Activated CD8-positive, alpha-beta memory T cell treated with anti-CD3 and anti-CD28 coated beads, Interleukin-2, amount 50 U/mL, for 24 hours (primary cell): ENCODE data around the gene EGFLAM.

Experiments
- DNase-seq: peaks from one replicate; pipeline ENCODE4 v3.0.0-alpha.2; 2020; ENCODE audit errors: extremely low read depth

The EGFLAM gene

DNA sequence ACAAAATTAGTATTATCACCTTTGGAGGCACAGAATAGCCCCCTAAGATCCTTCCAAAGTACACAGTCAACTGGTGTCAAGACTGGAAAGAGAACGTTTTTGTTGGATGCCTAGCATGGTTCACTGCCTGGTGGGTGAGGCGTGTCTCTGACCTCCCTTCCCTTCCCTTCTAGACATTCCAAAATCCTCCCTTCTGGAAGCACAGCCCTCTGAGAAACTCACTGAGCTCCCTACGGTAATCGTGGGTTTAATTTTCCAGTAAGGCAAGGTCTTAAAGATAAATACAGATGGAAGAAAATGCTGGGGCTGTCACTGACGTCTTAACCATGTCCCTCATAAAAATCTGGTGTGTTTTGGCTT lies 159.3 kb downstream of the EGFLAM start:
- DNase-seq: no peak

DNA sequence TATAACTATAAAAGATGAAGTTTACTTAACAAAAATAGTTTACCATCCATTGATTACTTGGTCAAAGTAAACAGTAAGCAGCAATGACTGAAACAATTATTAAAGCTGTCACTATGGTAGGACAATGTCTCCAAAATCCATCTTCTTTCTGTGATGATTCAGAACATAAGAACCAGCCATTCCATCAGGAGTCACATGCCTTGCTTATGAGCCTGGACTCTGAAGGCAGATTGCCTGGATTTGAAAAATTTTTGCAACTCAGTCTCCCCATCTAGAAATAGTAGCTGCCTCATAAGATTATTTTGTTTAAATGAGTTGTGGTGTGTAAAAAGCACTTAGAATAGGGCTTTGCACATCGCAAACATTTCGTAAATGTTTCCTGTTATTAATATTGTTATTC lies 161.9 kb downstream of the EGFLAM start:
- DNase-seq: no peak

DNA sequence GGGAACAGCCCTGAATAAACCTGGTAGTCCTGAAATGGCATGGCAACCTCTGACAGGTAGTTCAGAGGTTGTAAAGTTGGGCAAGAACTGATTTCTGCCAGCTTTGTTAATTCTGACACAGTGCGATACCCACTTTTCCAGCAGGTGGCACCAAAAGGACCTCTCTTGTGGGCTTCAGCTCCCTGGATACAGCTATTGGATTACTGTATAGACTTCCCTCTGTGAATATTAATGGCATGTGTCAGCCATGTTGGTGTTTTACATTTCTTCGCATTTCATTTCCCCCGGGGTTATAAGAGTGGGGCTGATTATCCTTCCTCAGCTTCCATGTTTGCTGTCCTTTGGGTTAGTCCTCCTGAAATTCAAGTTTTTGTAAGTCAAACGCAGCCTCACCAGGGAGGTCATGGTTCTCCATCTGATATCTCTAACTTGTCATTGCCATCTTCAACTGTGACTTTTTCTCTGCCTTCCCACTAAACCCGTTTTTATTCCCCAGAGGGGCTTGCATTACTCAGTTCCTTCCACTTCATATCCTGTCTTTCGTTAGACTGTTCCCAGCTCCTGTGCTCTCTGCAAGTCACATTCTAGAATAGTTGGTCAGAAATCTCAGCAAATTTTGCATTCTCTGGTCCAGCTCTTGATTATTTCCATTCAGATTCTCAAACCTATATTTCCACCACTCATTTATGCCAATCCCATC lies 162.5 kb downstream of the EGFLAM start:
- no peak for DNase-seq

DNA sequence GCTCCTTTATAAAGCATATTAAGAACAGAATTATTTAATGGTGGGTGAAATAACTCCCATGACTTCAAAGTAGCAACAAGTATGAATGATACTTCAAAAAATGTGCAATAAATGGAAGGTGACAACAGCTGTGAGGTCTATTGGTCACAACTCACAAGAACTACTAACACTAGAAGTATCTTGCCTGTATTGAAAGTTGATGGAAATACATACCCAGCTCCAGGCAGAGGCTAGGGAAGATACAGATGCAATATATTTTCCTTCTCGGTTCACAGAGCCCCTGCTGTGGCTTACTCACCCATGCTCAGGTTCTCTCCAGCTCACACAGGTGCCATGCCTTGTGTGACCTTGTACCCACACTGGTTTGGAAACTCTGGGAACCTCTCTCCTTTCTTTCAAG lies 164.3 kb downstream of the EGFLAM start:
- DNase-seq: no peak

DNA sequence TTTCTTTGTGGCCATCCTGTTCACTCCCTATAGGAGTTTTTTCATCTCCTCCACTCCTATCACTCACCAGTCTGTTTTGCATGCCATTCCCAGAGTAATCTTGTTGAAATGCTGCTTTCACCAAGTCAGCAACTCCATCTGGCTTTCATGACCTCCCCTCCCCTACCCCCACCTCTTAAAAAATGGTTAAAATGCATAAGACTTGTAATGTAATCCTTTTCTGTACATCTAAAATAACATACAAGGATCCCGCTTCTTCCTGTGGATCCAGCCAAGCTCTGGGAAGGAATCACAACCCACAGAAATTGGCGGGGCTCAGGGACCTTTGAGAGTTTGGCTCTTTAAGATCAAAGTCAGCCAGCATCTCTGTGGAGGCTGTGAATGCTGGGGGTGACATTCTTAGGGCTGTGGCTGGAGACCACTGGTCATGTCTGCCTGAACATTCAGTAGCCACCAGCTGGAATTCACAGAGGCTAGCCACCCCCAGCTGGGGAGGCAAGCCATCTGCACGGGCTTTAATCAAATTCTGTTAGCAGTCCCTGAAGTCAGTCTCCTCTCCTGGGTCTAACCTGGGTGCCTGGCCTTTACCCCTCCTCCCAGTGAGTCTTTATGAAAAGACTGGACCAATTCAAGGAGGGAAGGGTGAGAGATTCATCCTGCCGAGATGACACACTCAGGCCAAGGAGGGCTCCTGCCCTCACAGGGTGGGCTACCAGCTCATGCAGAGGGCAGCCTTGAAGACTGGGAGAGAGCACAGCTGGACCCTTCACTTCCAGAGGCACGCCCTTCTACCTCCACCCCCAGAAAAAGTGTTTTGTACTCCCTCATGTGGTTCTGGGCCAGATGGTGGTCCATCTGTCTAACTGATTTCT lies 165.2 kb downstream of the EGFLAM start:
- DNase-seq: no peak

DNA sequence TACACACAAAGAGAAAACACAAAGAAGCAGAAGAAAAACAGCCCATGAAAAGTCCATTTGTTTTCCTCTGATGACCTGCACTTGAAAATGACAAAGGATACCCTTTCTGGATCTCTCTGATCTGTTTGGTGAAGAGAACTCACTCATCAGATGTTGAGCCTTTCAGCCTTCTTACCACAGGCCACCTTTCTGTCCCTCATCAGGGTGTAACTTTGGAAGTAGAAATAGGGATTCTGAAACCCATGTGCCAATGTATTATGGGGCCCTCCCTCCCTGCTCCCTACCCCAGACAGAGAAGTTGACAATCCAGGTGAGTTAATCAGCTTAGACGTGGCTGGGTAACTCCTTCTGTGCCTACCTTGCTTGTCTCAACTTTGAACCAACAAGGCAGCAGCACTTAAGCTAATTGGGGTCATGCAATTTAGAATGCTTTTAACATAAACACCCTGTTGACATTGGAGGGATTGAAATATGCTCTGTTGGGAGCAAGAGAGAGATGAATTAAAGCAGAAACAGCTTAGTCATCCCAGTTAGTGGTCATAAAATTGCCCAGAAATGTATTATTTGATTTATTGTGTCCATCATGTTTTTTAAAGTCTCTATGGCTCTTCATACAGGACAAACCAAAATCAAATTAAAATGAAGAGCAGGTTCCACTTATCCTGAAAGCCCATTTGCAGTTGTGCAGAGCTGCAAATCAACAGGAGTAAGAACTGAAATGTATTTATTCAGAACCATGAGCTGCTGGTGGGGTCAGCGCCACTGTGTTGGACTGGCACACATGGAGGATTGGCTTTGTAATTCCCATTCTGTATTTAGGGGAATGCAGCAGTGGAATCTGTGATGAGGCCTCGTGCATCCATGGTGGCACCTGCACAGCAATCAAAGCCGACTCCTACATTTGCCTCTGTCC lies 166.0 kb downstream of the EGFLAM start:
- no peak for DNase-seq

DNA sequence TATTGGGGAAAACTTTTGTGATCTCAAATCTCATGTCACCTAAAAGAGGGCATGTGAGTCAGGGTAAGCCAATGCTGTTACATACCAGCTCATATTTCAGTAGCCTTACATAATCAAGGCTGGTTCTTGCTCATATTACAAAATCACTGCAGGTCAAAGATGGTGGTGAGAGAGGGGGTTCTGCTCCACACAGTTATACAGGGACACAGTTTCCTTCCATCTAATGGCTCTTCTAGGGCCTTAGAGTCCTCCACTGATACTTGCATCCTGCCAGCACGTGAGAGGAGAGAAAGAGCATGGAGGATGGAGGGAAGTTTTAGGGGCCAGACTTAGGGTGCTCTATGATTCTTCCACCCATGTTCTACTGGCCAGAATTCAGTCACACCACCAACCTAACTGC lies 168.1 kb downstream of the EGFLAM start:
- DNase-seq: no peak

DNA sequence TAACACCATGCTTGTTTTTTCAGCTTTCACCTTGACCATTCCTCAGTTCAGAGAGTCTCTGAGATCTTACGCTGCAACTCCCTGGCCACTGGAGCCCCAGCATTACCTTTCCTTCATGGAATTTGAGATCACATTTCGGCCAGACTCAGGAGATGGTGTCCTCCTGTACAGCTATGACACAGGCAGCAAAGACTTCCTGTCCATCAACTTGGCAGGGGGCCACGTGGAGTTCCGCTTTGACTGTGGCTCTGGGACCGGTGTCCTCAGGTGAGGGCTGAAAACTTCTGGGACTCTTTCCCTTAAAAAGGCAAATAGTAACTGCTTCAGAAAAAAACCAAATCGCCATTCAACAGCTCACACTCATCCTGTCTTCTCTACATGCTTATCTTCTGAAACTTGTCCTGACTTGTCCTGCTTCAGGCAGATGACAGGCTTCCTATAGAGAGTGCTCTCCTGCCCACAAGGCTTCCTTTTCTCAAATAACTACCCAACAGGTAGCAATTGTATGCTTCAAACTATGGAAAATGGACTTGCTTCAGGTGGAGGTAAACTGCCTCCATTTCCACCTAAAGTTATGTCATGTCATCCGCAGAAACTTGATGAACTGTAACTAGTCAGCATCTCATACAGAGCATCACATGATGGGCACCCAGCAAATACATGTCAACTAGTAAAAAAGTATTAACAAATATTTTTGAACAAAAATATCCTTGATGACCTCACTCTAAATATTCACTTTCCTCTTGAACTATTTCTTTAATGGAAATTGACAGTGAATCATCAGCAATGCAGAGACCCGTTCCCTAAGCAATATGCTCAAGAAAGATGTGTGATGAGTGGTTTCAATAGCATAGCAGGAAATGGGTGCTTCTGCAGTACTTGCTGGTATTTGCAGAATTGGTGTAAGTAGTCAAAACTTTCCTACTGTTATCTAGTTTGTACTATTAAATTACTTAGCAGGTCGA lies 168.9 kb downstream of the EGFLAM start:
- DNase-seq: no peak

DNA sequence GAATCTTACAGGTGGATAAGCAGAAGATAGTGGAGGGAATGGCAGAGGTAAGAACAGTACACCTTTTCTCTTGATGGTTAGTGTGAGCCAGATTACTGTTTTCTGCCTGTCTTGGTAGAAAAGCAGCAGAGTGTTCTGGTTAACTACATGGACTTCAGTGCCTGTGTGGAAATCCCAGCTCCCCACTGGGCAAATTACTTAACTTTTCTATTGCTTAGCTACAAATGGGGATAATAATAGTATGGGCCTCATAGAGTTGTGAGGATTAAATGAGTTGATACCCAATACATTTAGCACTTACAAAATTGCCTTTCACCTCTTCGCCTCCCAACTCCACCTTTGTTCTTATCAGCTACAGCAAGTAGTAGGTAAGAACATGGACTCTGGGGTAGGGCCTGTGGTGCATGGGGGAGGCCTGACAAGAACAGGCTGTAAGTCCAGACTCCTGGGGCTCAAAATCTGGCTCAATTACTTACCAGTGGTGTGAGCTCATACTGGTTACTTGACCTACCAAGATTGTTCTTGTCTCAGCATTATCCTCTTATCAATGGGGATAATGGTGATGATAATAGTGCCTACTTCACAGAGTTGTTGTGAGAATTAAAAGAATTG lies 173.0 kb downstream of the EGFLAM start:
- no peak for DNase-seq

DNA sequence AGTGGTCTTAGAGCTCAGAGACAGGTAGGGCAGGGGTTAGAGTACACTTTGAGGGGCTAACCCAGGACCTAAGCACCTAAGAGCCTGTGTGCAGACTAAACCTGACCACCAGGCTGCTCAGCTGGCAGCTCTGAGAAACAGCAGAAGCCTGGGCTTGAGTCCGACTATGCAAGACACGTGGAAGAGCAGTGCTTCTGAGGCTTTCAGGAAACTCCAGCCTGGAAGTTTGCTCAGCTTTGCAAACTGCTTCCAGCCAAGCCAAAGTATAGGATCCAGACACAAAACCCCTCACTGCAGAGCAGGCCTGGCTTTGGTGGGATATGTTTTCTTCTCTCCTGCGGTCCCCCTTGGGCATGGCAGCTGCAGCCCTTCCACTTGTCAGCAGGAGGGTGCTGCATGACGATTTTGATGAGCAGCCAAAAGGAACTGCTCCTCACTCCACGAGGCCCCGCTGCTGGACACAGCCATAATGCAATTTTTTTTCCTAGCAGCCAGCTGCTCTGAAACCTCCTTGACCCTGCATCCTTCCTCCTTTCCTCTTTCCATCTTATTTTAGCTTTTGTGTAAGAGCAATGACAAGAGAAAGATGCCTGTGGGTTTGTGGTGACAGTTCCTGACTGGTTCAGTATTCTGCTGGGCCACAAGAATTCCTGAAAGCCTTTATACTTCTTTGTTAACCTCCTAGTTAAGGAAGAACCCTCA lies 175.0 kb downstream of the EGFLAM start:
- no peak for DNase-seq

DNA sequence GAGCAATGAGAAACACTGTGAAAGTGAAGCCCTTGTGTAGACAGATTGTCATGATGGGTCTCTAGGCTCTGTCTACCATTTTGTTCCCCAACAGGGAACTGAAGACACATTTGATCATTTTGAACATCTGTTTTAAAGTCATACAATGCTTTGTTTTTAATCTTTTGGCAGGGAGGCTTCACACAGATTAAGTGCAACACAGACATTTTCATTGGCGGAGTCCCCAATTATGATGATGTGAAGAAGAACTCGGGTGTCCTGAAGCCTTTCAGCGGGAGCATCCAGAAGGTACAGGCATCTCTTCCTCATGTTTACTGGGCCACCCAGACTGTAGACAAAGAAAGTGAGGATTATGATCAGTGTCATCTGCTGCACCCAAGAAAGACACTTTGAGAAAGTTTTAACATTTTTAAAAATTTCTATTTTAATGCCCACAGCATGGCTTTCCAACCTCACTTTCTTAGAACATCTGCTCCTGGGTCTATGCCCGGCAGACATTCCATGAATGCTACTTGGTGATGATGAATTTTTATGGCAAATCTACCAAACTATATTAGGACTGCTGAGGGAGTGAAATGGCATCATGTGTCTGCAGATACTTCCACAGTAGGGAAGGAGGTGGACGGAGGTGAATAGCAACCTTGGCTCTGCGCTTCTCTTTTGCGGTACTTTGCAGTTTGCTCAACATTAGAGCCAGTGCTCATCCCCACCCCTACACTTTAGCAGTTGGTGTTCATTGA lies 176.8 kb downstream of the EGFLAM start:
- DNase-seq: no peak

DNA sequence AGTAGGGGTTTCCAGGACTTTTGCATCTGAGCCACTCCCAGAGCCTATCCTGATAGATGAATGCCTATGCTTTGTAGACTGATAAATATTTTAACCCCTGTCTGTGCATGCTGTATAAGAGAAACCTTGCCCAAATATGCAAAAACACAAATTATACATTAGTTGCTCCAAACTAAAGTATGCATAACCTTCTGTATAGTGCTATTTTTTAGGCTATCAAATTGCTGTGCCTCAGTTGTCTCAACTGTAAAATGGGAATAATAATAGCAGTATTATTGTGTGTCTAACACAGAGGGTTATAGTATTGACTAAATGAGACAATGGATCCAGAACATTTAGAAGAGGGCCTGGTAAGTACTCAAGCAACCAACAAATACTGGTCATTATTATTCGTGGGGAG lies 180.4 kb downstream of the EGFLAM start:
- DNase-seq: no peak

DNA sequence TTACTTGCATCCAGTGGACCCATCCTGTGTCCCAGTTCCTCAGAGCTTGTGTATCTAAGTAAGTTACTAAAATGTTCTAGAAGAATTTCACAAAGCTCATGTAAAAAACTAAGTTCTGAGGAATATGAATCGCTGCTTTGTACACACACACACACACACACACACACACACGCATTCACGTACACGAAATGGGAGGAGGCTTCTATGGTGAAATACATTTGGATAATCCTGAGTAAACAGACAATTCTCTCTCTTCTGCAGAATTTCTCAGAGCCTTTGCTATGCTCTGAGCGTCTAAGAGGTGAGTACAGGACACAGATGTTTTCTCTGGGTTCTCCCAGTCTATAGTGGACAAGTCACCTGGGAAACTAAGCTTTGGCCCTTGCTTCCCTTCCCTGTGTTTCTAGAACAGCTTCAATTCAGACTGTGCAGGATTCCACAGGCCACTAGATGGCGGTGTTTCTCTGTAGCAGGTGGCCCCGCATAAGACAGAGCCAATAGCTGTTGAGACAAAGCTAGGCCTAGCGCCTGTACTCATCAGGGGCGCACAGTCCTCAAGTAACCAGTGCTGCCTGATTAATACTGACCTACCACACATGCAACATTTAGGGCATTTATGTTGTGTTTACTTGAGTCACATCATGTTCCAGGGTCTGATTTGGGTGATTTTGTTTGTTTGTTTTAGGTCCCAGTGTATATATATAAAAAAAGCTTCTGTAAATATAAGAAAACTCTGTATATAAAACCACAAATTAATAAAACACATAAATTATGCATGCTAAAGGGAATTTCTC lies 183.3 kb downstream of the EGFLAM start:
- peak; percentile 57 for DNase-seq

DNA sequence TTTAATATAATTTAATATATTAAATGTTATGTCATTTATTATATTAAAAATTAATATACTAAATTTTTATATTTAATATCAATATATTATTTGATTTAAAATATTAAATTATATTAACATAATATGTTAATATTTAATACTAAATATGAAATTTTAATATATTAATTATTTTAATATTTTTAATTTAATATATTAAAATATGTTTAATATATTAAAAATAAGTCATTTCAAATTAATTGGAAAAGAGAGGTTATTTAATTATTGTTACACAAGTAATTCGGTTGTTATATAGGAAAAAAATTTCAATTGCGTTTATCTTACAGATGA lies 183.9 kb downstream of the EGFLAM start:
- no peak for DNase-seq

DNA sequence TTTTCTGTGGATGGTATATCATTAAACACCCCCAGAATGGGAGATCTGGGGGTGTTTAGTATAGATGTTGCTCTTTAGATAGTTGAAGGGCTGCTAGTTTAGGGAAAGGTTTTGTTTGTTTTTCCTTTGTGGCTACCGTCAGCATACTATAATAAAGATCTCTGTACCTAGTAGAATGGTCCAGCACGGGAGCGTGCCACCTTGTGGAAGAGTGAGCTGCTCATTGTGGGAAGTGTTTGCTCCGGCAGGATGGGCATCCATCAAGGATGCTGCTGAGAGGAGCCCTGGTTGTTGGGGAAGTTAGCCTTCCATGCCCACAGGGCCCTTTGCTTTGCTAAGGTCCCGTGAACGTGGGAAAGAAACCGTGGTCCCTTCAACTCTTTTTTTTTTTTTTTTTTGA lies 185.0 kb downstream of the EGFLAM start:
- no peak for DNase-seq

DNA sequence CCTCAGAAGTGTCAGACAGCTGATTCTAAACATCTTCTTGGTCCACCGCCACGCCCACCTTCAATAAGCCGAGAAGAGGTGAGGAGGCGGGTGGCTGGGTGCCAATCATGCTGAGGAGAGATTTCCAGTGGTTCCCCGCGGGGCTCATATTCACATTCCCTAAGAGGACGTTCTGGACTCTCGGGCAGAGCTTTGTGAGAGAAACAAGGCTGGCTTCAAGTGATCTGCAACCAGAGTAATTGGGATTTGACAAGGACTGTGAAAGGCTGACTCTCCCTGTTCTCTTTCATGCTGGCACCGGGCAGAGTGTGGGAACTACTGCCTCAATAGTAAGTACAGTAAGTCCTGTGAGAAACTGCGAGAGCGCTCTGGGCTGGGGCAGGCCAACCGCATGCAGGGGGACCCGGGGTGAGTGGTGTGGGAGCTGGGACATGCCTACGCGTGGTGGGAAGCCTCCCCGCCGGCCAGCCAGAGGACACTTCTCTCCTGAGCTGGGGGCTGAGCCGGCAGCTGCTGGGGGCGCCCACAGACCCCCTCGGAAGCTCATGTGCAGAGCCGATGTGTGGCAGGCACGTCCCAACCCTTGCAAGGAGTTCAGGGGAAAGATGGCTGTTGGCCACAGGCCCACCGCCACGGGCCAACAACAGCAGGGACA lies 187.1 kb downstream of the EGFLAM start:
- no peak for DNase-seq

DNA sequence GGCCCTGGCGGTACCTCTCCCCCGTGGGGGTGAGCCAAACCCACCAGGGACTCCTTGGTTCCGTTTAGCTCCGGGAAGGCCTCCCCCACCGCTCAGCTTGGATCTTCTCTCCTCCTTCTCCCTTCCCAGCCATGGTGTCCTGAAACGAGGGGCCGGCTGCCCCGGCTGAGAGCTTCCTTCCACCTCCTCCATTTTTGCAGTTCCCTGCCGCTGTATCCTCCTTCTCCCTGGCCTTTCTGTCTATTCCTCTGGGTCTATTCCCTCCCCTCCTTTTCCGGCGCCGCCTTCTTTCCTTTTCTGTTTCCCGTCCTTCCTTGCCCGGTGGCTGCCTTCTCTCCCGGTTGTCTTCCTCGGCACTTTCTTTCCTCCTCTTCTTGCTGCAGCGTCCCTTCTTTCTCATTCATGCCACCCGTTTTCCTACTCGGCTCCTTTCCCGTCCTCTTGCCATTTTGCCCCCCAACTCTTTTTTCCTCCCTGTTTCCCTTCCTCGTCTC lies 187.7 kb downstream of the EGFLAM start:
- no peak for DNase-seq

DNA sequence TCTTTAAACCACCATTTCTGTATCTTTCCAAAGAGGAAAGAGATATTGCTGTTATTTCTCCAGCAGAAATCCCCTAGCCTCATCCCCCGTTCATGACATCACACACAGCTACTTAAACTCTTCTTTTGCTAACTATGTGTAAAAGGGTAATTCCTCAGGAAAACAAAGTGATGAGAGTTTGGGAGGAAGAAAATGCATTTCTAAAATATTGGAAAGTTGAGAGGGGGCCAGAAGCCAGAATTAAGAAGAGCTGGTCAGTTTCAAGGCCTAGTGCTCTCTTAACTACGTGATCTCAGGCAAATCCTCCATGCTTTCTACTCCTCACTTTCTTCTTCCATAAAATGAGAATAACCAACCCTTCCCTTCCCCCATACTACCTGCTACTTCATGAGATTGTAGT lies 188.7 kb downstream of the EGFLAM start:
- DNase-seq: no peak
